Stomach (tissue), 9 donors: ENCODE data around the gene P2RX3. TPM values are rescaled to one million over a fixed set of nuclear protein-coding genes. Genes with fewer than 3 reads are reported as not detected.

Source experiments
- DNase-seq, 2 donors: peaks; one replicate each; pipeline versions ENCODE4 v3.0.0 to v3.0.0-alpha.2; 2013 to 2019
- H3K27ac ChIP-seq, 5 donors: fragments of 200-600 bp in 4 of 5; sonication (generic) in 4 of 5; one replicate each; pipeline ENCODE4 v1.5.1; 2013 to 2019; ENCODE audit warnings: mild to moderate bottlenecking in 1 of 5, moderate library complexity in 1 of 5
- H3K27me3 ChIP-seq, 3 donors: fragments of 200-600 bp; sonication (generic); one replicate each; pipeline ENCODE4 v1.5.1; 2017 to 2019; ENCODE audit warnings: mixed run types in 1 of 3
- H3K36me3 ChIP-seq, 4 donors: fragments of 200-600 bp; sonication (generic); 1 replicate in 3 of 4; 2 replicates in 1 of 4; pipeline ENCODE4 v1.5.1; 2016 to 2019
- H3K4me1 ChIP-seq, 4 donors: fragments of 200-600 bp; sonication (generic); one replicate each; pipeline ENCODE4 v1.5.1; 2016 to 2019
- H3K4me3 ChIP-seq, 4 donors: fragments of 200-600 bp; sonication (generic) in 3 of 4; one replicate each; pipeline ENCODE4 v1.5.1; 2016 to 2019; ENCODE audit warnings: mild to moderate bottlenecking in 1 of 4
- H3K9me3 ChIP-seq, 4 donors: fragments of 200-600 bp; sonication (generic); one replicate each; pipeline ENCODE4 v1.5.1; 2016 to 2019
- EP300 ChIP-seq: sonication (generic); formaldehyde crosslinking; IDR thresholded peaks from one replicate; pipeline ENCODE4 v1.6.1; 2017; ENCODE audit warnings: antibody characterized with exemption
- POLR2A ChIP-seq, 4 donors: fragments of 450-650 bp; IDR thresholded peaks; one replicate each; pipeline ENCODE4 v1.6.1; 2016; ENCODE audit warnings: antibody characterized with exemption in 4 of 4, control low read depth in 2 of 4, mild to moderate bottlenecking in 1 of 4, moderate library complexity in 1 of 4
- POLR2AphosphoS5 ChIP-seq, 3 donors: sonication (generic); formaldehyde crosslinking; IDR thresholded peaks; one replicate each; pipeline ENCODE4 v1.6.1; 2016; ENCODE audit warnings: antibody characterized with exemption in 3 of 3
- WGBS, 5 donors: extraction: QIAGEN DNeasy Blood & Tissue Kit in 3 of 5; methylation state at CpG; one replicate each; pipeline versions ENCODE4 v1.1.5 to v1.1.7; 2013 to 2018; 5-methylcytosine and 5-hydroxymethylcytosine counted together
- intact Hi-C: fragments of 100-400 bp; cut with DNase I; formaldehyde crosslinking; loops from one replicate; pipeline ENCODE4 v1.15.1; 2023; ENCODE audit warnings: low total_unique reads
- polyA plus RNA-seq, 3 donors: library from polyadenylated mRNA; stranded (reverse); fragments of 200-250 nt; gene quantifications; one replicate each; pipeline ENCODE4 v1.2.3, GENCODE V29; 2013
- total RNA-seq, 5 donors: library from RNA; depleted of rRNA; stranded (reverse); fragments of >200 nt; gene quantifications; one replicate each; pipeline versions ENCODE4 v1.1.0 to v1.2.3, GENCODE V29; 2014 to 2016
- TF ChIP-seq, protein P1 (sequence below), 7 experiments: fragments of 450-650 bp in 4 of 7; fragments of 200-600 bp in 3 of 7; sonication (generic) in 3 of 7; IDR thresholded peaks; one replicate each; pipeline ENCODE4 v1.5.1; 2016 to 2019; ENCODE audit warnings: antibody characterized with exemption in 7 of 7, control low read depth in 2 of 7, mild to moderate bottlenecking in 1 of 7
- donor health status: healthy with polysubstance abuse.
- donor health status: Bipolar disorder and iron deficiency.
- donor health status: healthy.

Gene P2RX3
- total and polyA plus RNA-seq, 8 donors = 0.18 to 1.7 TPM; not detected in 6

DNA sequence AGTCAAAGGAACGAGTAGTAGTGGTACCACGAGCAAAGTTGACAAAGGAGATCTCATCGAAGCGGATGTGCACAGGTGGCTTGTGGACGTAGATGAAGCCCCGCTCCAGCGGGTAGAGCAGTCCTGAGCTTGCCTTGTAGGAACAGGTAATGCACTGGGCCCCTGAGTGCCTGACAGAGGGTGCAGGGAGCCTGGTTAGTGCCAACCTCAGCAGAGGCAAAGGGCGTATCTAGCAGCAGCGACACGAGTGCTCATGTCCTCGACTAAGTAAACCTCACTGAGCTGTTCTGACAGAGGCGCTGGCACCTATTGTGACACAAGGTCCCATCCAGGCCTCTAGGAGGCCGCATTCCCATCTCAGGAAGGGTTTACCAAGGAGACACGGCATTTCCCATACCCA lies 6.4 kb upstream of the P2RX3 start:
- H3K27me3 ChIP-seq = no peaks in the 10 kb centered on the region
- intact Hi-C loops = no loop called here
- no peak overlapping the region for H3K4me3 ChIP-seq
- WGBS, 5 donors = 91 to 97% (median 94%) methylated on average over 14 of the region's 14 CpGs
- H3K9me3 ChIP-seq = no peaks in the 10 kb centered on the region
- peaks cover 19 to 33% (median 24%) of the 10 kb centered on the region in 4 donors for H3K4me1 ChIP-seq
- DNase-seq = no peak
- H3K27ac ChIP-seq = no peak overlapping the region
- H3K36me3 ChIP-seq = peaks cover 61 to 76% (median 72%) of the 10 kb centered on the region in 4 donors
- TF ChIP-seq, protein P1, sequence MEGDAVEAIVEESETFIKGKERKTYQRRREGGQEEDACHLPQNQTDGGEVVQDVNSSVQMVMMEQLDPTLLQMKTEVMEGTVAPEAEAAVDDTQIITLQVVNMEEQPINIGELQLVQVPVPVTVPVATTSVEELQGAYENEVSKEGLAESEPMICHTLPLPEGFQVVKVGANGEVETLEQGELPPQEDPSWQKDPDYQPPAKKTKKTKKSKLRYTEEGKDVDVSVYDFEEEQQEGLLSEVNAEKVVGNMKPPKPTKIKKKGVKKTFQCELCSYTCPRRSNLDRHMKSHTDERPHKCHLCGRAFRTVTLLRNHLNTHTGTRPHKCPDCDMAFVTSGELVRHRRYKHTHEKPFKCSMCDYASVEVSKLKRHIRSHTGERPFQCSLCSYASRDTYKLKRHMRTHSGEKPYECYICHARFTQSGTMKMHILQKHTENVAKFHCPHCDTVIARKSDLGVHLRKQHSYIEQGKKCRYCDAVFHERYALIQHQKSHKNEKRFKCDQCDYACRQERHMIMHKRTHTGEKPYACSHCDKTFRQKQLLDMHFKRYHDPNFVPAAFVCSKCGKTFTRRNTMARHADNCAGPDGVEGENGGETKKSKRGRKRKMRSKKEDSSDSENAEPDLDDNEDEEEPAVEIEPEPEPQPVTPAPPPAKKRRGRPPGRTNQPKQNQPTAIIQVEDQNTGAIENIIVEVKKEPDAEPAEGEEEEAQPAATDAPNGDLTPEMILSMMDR (IDR thresholded peaks at IDR 0.05) = no peak
- no peak for TF ChIP-seq EP300
- no peak for TF ChIP-seq POLR2AphosphoS5 (IDR thresholded peaks at IDR 0.05)
- TF ChIP-seq POLR2A (IDR thresholded peaks at IDR 0.05) = no peak

DNA sequence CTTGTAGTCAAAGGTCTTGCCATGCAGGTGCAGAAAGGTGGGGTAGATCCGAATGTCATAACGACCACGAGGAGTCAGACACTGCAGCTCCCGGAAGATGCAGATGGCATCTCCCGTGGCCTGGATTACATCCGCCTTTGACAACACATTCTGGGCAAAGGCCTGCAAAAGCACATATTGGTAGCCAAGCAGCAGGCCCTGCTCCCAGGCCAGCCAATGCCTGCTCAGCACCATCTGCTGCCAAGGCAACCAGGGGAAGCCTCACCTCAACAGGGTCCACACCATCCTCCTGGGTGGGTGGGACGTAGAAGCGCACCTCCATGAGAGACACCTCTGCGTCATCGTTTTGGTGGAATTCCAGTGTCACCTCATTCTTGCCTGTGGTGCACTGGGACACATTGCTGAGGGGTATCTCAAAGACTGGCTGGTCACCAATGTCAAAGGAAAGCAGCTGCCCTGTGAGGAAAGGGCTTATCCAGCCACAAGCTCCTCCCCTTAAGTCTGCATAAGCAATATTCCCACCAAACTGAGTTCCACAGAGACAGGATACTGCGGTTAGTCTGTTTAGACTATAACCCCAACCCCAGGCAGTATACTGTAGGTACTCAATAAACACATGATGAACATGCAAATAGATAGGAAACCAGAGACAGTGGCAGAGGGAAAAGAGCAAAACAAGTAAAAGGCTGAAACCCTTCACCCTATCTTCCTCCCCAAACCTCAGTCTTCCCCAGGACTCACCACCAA lies 5.3 kb upstream of the P2RX3 start:
- Histone ChIP-seq H3K27ac (no peak overlapping the region), H3K4me3 (no peak overlapping the region), H3K36me3 (peaks cover 49 to 65% (median 61%) of the 10 kb centered on the region in 4 donors), H3K27me3 (no peaks in the 10 kb centered on the region), H3K9me3 (no peaks in the 10 kb centered on the region), H3K4me1 (peaks cover 19 to 30% (median 24%) of the 10 kb centered on the region in 4 donors)
- intact Hi-C loops = no loop called here
- TF ChIP-seq, protein P1 (IDR thresholded peaks at IDR 0.05) = no peak
- no peak for TF ChIP-seq POLR2AphosphoS5 (IDR thresholded peaks at IDR 0.05)
- no peak for TF ChIP-seq EP300
- TF ChIP-seq POLR2A (IDR thresholded peaks at IDR 0.05) = no peak
- WGBS, 5 donors = 79 to 95% (median 86%) methylated on average over 9 to 11 of the region's 11 CpGs
- no peak for DNase-seq

DNA sequence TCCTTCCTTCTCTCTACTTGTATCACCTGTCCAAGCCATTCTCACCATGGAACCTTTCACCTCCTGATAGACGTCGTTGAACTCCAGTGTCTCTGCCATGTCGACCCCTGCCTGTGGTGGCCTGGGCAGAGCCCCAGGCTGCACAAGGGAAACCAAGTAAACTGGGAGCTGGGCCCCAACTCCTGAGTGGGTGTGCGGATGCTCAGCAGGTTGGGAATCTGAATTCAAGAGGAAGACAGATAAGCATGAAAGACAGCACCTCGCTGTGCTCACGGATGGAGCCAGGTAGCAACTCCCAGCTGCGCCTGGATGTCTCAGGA lies 3.2 kb upstream of the P2RX3 start:
- TF ChIP-seq POLR2AphosphoS5 (IDR thresholded peaks at IDR 0.05) = no peak
- TF ChIP-seq POLR2A (IDR thresholded peaks at IDR 0.05) = no peak
- TF ChIP-seq, protein P1 (IDR thresholded peaks at IDR 0.05) = no peak
- TF ChIP-seq EP300 = no peak
- intact Hi-C loops = no loop called here
- DNase-seq = no peak
- peak overlapping the region; percentile 79 to 93 (median 82) for H3K4me3 ChIP-seq
- H3K27ac ChIP-seq = peak overlapping the region; percentile 82 to 96 (median 91)
- H3K27me3 ChIP-seq = no peaks in the 10 kb centered on the region
- H3K4me1 ChIP-seq = peaks cover 19 to 30% (median 24%) of the 10 kb centered on the region in 4 donors
- no peaks in the 10 kb centered on the region for H3K9me3 ChIP-seq
- peaks cover 34 to 44% (median 40%) of the 10 kb centered on the region in 4 donors for H3K36me3 ChIP-seq
- WGBS, 5 donors = 2 to 5% (median 3%) methylated on average over 7 of the region's 7 CpGs

DNA sequence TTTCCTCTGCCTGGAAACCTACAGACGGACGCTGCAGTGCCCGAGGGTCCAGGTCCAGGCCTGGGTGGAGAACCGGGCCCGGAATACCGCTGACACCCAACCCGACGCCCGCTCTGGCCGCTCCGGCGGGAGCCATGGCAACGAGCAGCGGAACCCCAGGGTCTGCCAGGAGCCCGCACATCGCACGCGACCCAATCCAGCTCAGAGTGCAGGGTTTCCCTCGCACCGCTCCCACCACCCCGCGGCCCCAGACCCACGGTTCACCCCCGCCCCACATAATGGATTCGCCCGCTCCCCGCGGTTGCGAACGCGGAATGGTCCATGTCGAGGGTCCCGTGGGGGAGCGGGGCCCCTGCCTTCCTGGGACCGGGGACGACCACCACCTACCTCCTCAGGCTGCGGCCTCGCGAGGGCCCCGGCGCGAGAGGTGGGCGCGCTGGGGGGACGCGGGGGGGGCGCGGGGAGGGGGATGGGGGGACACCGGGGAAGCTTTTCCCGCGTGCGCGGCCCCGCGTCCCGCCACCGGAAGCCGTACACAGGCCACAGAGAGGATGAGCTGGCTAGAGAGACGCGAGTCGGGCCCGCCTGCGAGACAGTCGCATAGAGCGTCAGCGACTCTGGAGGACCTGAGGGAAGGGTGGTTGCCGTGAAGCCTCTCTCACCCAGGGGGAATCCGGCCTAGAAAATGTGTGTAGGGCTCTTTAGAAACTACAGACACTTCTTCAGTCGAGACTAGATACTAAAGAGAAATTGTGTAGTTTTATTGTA lies 2.6 kb upstream of the P2RX3 start, which contains the start of gene SSRP1:
TSS of gene SSRP1 (minus strand) at position 550 of the 768 bp plus-strand sequence. CDS start 771 bp downstream, outside the sequence.
- no peak for TF ChIP-seq POLR2A (IDR thresholded peaks at IDR 0.05)
- TF ChIP-seq, protein P1 (IDR thresholded peaks at IDR 0.05) = no peak
- TF ChIP-seq POLR2AphosphoS5 (IDR thresholded peaks at IDR 0.05) = peak; percentile 57 to 88 (median 82)
- no peak for TF ChIP-seq EP300
- 0 to 1% (median 0%) methylated on average over 36 to 69 of the region's 69 CpGs for WGBS, 5 donors
- DNase-seq = peak; percentile 88 to 96
- H3K27me3 ChIP-seq = no peaks in the 10 kb centered on the region
- peaks cover 28 to 38% (median 34%) of the 10 kb centered on the region in 4 donors for H3K36me3 ChIP-seq
- intact Hi-C loops = no loop called here
- H3K27ac ChIP-seq = peak within 1 kb of the TSS; percentile 82 to 96 (median 91)
- H3K4me3 ChIP-seq = peak within 1 kb of the TSS; percentile 79 to 93 (median 82)
- H3K4me1 ChIP-seq = peaks cover 19 to 30% (median 24%) of the 10 kb centered on the region in 4 donors
- no peaks in the 10 kb centered on the region for H3K9me3 ChIP-seq
